HepG2 (cell line): ENCODE results near the gene PLPPR2. TPM values are rescaled to one million over a fixed set of nuclear protein-coding genes. Genes with fewer than 3 reads are reported as not detected.
"Not testable (repeated sequence)": the region's sequence is repeated elsewhere in the genome, so short reads cannot be mapped to it uniquely, and the experiment has no call there.

Experiments
- ATAC-seq: fragments of 200-7000 bp; cut with Tn5 transposase; 3 replicates; pipeline ENCODE4 v1.9.1; 2020; ENCODE audit warnings: mild to moderate bottlenecking, moderate library complexity
- BruUV-seq: library from RNA; stranded (reverse); fragments of 400-500 nt; replicated peaks from 2 replicates; lab custom pipeline; 2021; lab: Mats Ljungman, UMichigan
- CTCF ChIA-PET: fragments of 300-600 bp; formaldehyde crosslinking; extraction: SDS; loops from one replicate; lab custom pipeline; 2021; ENCODE audit warnings: low total read pairs, inconsistent platforms, low intra/inter-chr PET ratio; lab: Yijun Ruan, JAX
- POLR2A ChIA-PET: fragments of 350-600 bp; sonication (Branson Sonifier 250); formaldehyde crosslinking; loops from one replicate; lab custom pipeline; 2020; ENCODE audit warnings: antibody characterized with exemption, inconsistent platforms; lab: Yijun Ruan, JAX
- DNase-seq: peaks from one replicate; pipeline ENCODE4 v3.0.0-alpha.2; 2015; ENCODE audit warnings: low spot score
- FAIRE-seq: peaks from 3 replicates; lab custom pipeline; 2011; peaks lifted over from hg19 to GRCh38; lab: Jason Lieb, UNC
- H2AFZ ChIP-seq: one replicate; pipeline ENCODE4 v1.6.1; 2011; ENCODE audit warnings: low read length, inconsistent platforms
- H3K27ac ChIP-seq: fragments of 300-600 bp; 3 replicates; pipeline ENCODE4 v1.8.0; 2011; ENCODE audit warnings: mixed run types, mild to moderate bottlenecking, mixed read lengths, low read length, inconsistent platforms; ENCODE audit not compliant: insufficient read depth; ENCODE audit errors: extremely low read length
- H3K27me3 ChIP-seq, 2 experiments: fragments of 200-600 bp in 1 of 2; 2 replicates in 1 of 2; 3 replicates in 1 of 2; pipeline versions ENCODE4 v1.6.0 to v1.8.0; 2011; ENCODE audit warnings: low read length in 2 of 2, mild to moderate bottlenecking in 2 of 2, moderate library complexity in 2 of 2, inconsistent platforms in 1 of 2; ENCODE audit not compliant: insufficient read depth in 2 of 2, control insufficient read depth in 1 of 2
- H3K36me3 ChIP-seq, 2 experiments: fragments of 200-600 bp in 1 of 2; replicated peaks in 1 of 2; 2 replicates in 1 of 2; 3 replicates in 1 of 2; pipeline versions ENCODE4 v1.5.1 to v1.8.0; 2011; ENCODE audit warnings: low read length in 2 of 2, inconsistent platforms in 1 of 2; ENCODE audit not compliant: insufficient read depth in 2 of 2, control insufficient read depth in 1 of 2
- H3K4me1 ChIP-seq: 2 replicates; pipeline ENCODE4 v1.5.1; 2012; ENCODE audit warnings: low read length, inconsistent platforms; ENCODE audit not compliant: insufficient read depth
- H3K4me2 ChIP-seq: 2 replicates; pipeline ENCODE4 v1.6.0; 2011; ENCODE audit warnings: low read depth, low read length, inconsistent platforms
- H3K4me3 ChIP-seq, 3 experiments: fragments of 200-600 bp in 1 of 3; sonication (generic), shearing (Covaris generic) in 1 of 3; replicated peaks in 1 of 3; 2 replicates each; pipeline ENCODE4 v1.5.1; 2011 to 2016; ENCODE audit warnings: low read length in 3 of 3, inconsistent platforms in 2 of 3, low read depth in 2 of 3, mild to moderate bottlenecking in 2 of 3, control low read depth in 1 of 3, mixed read lengths in 1 of 3; ENCODE audit not compliant: insufficient read depth in 1 of 3
- H3K79me2 ChIP-seq: one replicate; pipeline ENCODE4 v1.6.1; 2011; ENCODE audit warnings: low read length, inconsistent platforms; ENCODE audit not compliant: insufficient read depth
- H3K9ac ChIP-seq: 2 replicates; pipeline ENCODE4 v1.6.0; 2011; ENCODE audit warnings: mild to moderate bottlenecking, low read depth, low read length, inconsistent platforms; ENCODE audit not compliant: insufficient read depth
- H3K9me3 ChIP-seq: 2 replicates; pipeline ENCODE4 v1.5.1; 2012; ENCODE audit warnings: mild to moderate bottlenecking, low read length
- H4K20me1 ChIP-seq: 2 replicates; pipeline ENCODE4 v1.6.0; 2011; ENCODE audit warnings: inconsistent platforms, mild to moderate bottlenecking, low read length, moderate library complexity; ENCODE audit not compliant: insufficient read depth
- KLF6 ChIP-seq: IDR thresholded peaks from 2 replicates; pipeline ENCODE4 v1.8.0; 2016; ENCODE audit warnings: missing biosample characterization, missing genetic modification reagents
- RFXAP ChIP-seq: sonication (generic); formaldehyde crosslinking; IDR thresholded peaks from 2 replicates; pipeline ENCODE4 v1.4.0; 2020; ENCODE audit warnings: missing genetic modification reagents, borderline replicate concordance
- SAFB2 ChIP-seq: sonication (generic); formaldehyde crosslinking; IDR thresholded peaks from 2 replicates; pipeline ENCODE4 v1.5.1; 2020; ENCODE audit warnings: missing genetic modification reagents, low read depth, mild to moderate bottlenecking, borderline replicate concordance
- SMYD3 ChIP-seq: sonication (generic); formaldehyde crosslinking; IDR thresholded peaks from 2 replicates; pipeline ENCODE4 v1.8.1; 2023; ENCODE audit warnings: mild to moderate bottlenecking, missing genetic modification reagents
- U2AF2 ChIP-seq: fragments of 200-400 bp; formaldehyde crosslinking; IDR thresholded peaks from 2 replicates; pipeline ENCODE4 v1.6.1; 2017; ENCODE audit warnings: low read depth, mild to moderate bottlenecking, low read length
- ZNF121 ChIP-seq: sonication (generic); formaldehyde crosslinking; IDR thresholded peaks from 2 replicates; pipeline ENCODE4 v1.5.0; 2020; ENCODE audit warnings: mild to moderate bottlenecking, missing genetic modification reagents
- ZNF33B ChIP-seq: sonication (generic); formaldehyde crosslinking; IDR thresholded peaks from 2 replicates; pipeline ENCODE4 v1.5.1; 2020; ENCODE audit warnings: mild to moderate bottlenecking, missing genetic modification reagents
- WGBS: methylation state at CpG from one replicate; pipeline ENCODE4 v1.1.6; 2017; ENCODE audit warnings: low lambda C conversion rate; 5-methylcytosine and 5-hydroxymethylcytosine counted together
- in situ Hi-C: cut with HindIII; loops from 2 replicates; pipeline ENCODE4 v1.10.0; 2017; ENCODE audit warnings: low pct_unique_long_range_greater_than_20kb; ENCODE audit not compliant: extremely low pct_ligation_motif_present
- intact Hi-C: fragments of 100-400 bp; cut with micrococcal nuclease; formaldehyde crosslinking; loops from one replicate; pipeline ENCODE4 v1.10.0; 2022; ENCODE audit not compliant: unreplicated experiment
- polyA plus RNA-seq, 8 experiments: library from polyadenylated mRNA; depleted of rRNA in 3 of 8; stranded (reverse) in 7 of 8; unstranded in 1 of 8; fragments of >200 nt; fragmentation: Illumina TruSeq in 4 of 8; extraction: Trizol in 4 of 8; gene quantifications; 2 replicates each; pipeline versions ENCODE4 v1.2.1 to v1.2.3, GENCODE V29; 2011 to 2016; ENCODE audit warnings: low read depth in 4 of 8, missing spikeins in 1 of 8, mixed read lengths in 1 of 8; ENCODE audit not compliant: insufficient read depth in 1 of 8
- total RNA-seq, 5 experiments: library from RNA; depleted of rRNA; stranded (reverse); fragments of >200 nt; fragmentation: Illumina TruSeq; extraction: Trizol; gene quantifications; 2 replicates each; pipeline ENCODE4 v1.2.3, GENCODE V29; 2016; ENCODE audit warnings: low read depth in 1 of 5
- TF ChIP-seq, protein P1 (sequence below): sonication (generic); formaldehyde crosslinking; IDR thresholded peaks from 2 replicates; pipeline ENCODE4 v1.4.0; 2020; ENCODE audit warnings: missing genetic modification reagents
- TF ChIP-seq, protein P2 (sequence below): sonication (generic); formaldehyde crosslinking; IDR thresholded peaks from 2 replicates; pipeline ENCODE4 v1.5.0; 2020; ENCODE audit warnings: mild to moderate bottlenecking, missing genetic modification reagents, moderate library complexity

Gene PLPPR2
- total and polyA plus RNA-seq, 2 of the 13 experiments (the other 11 are each of a cell fraction or from before 2014, with no cell fraction given): 1.5 to 2.1 TPM

- intact Hi-C loops, H3K79me2 ChIP-seq, H3K27ac ChIP-seq, CTCF ChIA-PET, H2AFZ ChIP-seq, BruUV-seq, in situ Hi-C loops, FAIRE-seq, POLR2A ChIA-PET, H3K4me2 ChIP-seq, H3K36me3 ChIP-seq, H3K9ac ChIP-seq, H3K27me3 ChIP-seq, DNase-seq, H3K9me3 ChIP-seq, H3K4me3 ChIP-seq, ATAC-seq, H4K20me1 ChIP-seq: not testable (repeated sequence)
- WGBS: 67% methylated on average over 8 of the region's 9 CpGs
- peaks cover 39% of the 10 kb centered on the region for H3K4me1 ChIP-seq
- TF ChIP-seq ZNF121 (CRISPR knock-in tag): peak; percentile 62; the same call in 1 of the 2 replicates
These were observed 34.8 kb upstream of the PLPPR2 start for GRCh38 chr19:11320278-11320995.

- H4K20me1 ChIP-seq: no peaks in the 10 kb centered on the region
- no peak overlapping the region for H2AFZ ChIP-seq
- no peak overlapping the region for H3K9ac ChIP-seq
- ChIA-PET POLR2A (interaction anchor here (0.9 to 1.7 kb wide), 3 partner anchors 17 to 60 kb away, joined by 3 to 6 read pairs (median 4); partner anchors contain the start of genes CCDC159 and TMEM205), CTCF (no interaction called here)
- H3K36me3 ChIP-seq: no peaks in the 10 kb centered on the region
- no TSS peak for BruUV-seq
- no peaks in the 10 kb centered on the region for H3K9me3 ChIP-seq
- H3K79me2 ChIP-seq: no peaks in the 10 kb centered on the region
- in situ Hi-C loops (no loop called here), intact Hi-C loops (no loop called here)
- H3K4me2 ChIP-seq: no peak overlapping the region
- DNase-seq (no peak), ATAC-seq (no peak), FAIRE-seq (no peak)
- H3K4me1 ChIP-seq: peaks cover 39% of the 10 kb centered on the region
- H3K27ac ChIP-seq: no peak overlapping the region
- peaks cover 0 to 2% of the 10 kb centered on the region in 2 experiments; a peak in 1 of 5 replicates for H3K27me3 ChIP-seq
- 79% methylated on average over 14 of the region's 14 CpGs for WGBS
- no peak overlapping the region for H3K4me3 ChIP-seq
- TF ChIP-seq SMYD3 (CRISPR knock-in tag) (no peak), RFXAP (CRISPR knock-in tag) (no peak), SAFB2 (CRISPR knock-in tag) (no peak), KLF6 (no peak), U2AF2 (no peak), ZNF33B (CRISPR knock-in tag) (no peak)
- TF ChIP-seq, protein P1, sequence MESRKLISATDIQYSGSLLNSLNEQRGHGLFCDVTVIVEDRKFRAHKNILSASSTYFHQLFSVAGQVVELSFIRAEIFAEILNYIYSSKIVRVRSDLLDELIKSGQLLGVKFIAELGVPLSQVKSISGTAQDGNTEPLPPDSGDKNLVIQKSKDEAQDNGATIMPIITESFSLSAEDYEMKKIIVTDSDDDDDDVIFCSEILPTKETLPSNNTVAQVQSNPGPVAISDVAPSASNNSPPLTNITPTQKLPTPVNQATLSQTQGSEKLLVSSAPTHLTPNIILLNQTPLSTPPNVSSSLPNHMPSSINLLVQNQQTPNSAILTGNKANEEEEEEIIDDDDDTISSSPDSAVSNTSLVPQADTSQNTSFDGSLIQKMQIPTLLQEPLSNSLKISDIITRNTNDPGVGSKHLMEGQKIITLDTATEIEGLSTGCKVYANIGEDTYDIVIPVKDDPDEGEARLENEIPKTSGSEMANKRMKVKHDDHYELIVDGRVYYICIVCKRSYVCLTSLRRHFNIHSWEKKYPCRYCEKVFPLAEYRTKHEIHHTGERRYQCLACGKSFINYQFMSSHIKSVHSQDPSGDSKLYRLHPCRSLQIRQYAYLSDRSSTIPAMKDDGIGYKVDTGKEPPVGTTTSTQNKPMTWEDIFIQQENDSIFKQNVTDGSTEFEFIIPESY (CRISPR knock-in tag): peak; percentile 60; the same call in 1 of the 2 replicates
- TF ChIP-seq, protein P2, sequence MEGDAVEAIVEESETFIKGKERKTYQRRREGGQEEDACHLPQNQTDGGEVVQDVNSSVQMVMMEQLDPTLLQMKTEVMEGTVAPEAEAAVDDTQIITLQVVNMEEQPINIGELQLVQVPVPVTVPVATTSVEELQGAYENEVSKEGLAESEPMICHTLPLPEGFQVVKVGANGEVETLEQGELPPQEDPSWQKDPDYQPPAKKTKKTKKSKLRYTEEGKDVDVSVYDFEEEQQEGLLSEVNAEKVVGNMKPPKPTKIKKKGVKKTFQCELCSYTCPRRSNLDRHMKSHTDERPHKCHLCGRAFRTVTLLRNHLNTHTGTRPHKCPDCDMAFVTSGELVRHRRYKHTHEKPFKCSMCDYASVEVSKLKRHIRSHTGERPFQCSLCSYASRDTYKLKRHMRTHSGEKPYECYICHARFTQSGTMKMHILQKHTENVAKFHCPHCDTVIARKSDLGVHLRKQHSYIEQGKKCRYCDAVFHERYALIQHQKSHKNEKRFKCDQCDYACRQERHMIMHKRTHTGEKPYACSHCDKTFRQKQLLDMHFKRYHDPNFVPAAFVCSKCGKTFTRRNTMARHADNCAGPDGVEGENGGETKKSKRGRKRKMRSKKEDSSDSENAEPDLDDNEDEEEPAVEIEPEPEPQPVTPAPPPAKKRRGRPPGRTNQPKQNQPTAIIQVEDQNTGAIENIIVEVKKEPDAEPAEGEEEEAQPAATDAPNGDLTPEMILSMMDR (CRISPR knock-in tag): 0 out of 2 replicates have a peak, but pooled peaks have one; percentile 13
These were observed 33.8 kb upstream of the PLPPR2 start for GRCh38 chr19:11321191-11322126.
